ENCODE measurements around the gene CLASP2.

CLASP2 gene

DNA sequence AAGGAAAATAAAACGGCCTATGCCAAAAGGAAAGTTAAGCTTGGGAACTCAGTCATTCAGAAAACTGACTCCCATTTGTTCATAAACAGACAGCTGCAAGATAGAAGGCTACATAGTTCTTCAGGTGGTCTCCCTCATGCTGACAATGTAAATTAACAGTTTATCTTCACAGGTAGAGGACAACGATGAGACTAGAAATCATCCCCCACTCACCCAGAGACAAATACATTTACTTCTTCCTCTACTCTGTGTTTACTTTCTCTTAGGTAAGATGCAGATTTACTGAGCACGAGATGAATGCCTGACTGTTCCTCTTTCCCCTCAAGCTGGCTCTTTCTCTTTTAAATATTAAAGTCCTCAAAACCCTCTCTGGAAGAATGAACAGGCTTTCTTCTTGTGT lies 160.2 kb downstream of the CLASP2 start:
- H3K9me3 ChIP-seq, result no peaks in the 10 kb centered on the region
- H3K4me3 ChIP-seq, result no peak overlapping the region
- intact Hi-C loops (cut with DNase I; ENCODE audit: low total_unique reads), result no loop called here
- H3K27me3 ChIP-seq, result no peaks in the 10 kb centered on the region
- H3K36me3 ChIP-seq, result peaks cover 16 to 40% (median 33%) of the 10 kb centered on the region in 3 donors
- no peak for DNase-seq
- H3K4me1 ChIP-seq, result no peaks in the 10 kb centered on the region
- H3K27ac ChIP-seq, result no peak overlapping the region
- TF ChIP-seq, protein P1, sequence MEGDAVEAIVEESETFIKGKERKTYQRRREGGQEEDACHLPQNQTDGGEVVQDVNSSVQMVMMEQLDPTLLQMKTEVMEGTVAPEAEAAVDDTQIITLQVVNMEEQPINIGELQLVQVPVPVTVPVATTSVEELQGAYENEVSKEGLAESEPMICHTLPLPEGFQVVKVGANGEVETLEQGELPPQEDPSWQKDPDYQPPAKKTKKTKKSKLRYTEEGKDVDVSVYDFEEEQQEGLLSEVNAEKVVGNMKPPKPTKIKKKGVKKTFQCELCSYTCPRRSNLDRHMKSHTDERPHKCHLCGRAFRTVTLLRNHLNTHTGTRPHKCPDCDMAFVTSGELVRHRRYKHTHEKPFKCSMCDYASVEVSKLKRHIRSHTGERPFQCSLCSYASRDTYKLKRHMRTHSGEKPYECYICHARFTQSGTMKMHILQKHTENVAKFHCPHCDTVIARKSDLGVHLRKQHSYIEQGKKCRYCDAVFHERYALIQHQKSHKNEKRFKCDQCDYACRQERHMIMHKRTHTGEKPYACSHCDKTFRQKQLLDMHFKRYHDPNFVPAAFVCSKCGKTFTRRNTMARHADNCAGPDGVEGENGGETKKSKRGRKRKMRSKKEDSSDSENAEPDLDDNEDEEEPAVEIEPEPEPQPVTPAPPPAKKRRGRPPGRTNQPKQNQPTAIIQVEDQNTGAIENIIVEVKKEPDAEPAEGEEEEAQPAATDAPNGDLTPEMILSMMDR (IDR thresholded peaks at IDR 0.05), result no peak

DNA sequence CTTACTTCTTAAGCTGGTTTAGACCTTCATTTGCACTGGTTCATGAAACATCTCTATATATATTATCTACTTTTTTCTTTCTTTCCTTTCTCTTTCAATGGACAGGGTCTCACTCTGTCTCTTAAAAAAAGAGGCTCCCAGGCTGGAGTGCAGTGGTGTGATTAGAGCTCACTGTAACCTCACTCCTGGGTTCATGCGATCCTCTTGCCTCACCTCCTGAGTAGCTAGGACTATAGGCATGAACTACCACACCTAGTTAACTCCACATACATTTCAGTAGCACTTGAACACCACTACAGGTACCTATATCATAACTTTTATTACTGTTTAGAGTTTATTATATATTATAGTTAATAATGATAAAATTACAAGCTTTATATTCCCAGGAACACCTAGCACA lies 160.8 kb downstream of the CLASP2 start:
- Histone ChIP-seq H3K4me1 (no peaks in the 10 kb centered on the region), H3K36me3 (peaks cover 19 to 44% (median 33%) of the 10 kb centered on the region in 3 donors), H3K9me3 (no peaks in the 10 kb centered on the region), H3K27me3 (no peaks in the 10 kb centered on the region), H3K4me3 (no peak overlapping the region), H3K27ac (no peak overlapping the region)
- no peak for DNase-seq
- TF ChIP-seq, protein P1 (IDR thresholded peaks at IDR 0.05), result no peak
- intact Hi-C loops (cut with DNase I; ENCODE audit: low total_unique reads), result no loop called here

DNA sequence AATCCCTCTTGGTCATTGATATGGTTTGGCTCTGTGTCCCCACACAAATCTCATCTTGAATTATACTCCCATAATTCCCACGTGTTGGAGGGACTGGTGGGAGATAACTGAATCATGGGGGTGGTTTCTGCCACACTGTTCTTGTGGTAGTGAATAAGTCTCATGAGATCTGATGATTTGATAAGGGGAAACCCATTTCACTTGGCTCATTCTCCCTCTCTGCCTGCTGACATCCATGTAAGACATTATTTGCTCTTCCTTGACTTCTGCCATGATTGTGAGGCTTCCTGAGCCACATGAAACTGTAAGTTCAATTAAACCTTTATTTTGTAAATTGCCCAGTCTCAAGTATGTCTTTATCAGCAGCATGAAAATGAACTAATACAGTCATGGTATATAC lies 171.0 kb downstream of the CLASP2 start:
- intact Hi-C loops (cut with DNase I; ENCODE audit: low total_unique reads), result no loop called here
- peaks cover 40 to 55% (median 49%) of the 10 kb centered on the region in 3 donors for H3K36me3 ChIP-seq
- no peaks in the 10 kb centered on the region for H3K9me3 ChIP-seq
- H3K27me3 ChIP-seq, result no peaks in the 10 kb centered on the region
- no peak overlapping the region for H3K27ac ChIP-seq
- no peaks in the 10 kb centered on the region for H3K4me1 ChIP-seq
- TF ChIP-seq, protein P1 (IDR thresholded peaks at IDR 0.05), result no peak
- DNase-seq, result no peak
- H3K4me3 ChIP-seq, result no peak overlapping the region

DNA sequence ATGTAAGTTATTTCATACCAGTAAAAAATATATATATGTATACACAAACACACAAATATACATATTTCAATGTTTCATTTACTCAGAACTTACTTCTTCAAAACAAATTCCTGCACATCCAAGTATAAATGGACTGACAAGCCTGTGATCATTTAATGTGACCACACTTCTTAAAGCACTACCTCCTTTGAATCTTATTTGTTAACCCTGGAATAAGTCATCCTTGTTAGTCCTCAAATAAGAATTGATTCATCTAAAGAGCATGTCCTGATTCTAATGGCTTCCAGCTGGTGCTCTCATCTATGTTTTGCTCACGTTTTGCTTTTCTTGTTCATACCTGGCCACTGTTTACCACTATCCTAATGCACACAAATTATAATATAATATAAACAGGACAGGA lies 173.9 kb downstream of the CLASP2 start:
- intact Hi-C loops (cut with DNase I; ENCODE audit: low total_unique reads), result no loop called here
- Histone ChIP-seq H3K27ac (no peak overlapping the region), H3K36me3 (peaks cover 37 to 58% (median 47%) of the 10 kb centered on the region in 3 donors), H3K27me3 (no peaks in the 10 kb centered on the region), H3K9me3 (no peaks in the 10 kb centered on the region), H3K4me1 (no peaks in the 10 kb centered on the region), H3K4me3 (no peak overlapping the region)
- no peak for DNase-seq
- TF ChIP-seq, protein P1 (IDR thresholded peaks at IDR 0.05), result no peak

DNA sequence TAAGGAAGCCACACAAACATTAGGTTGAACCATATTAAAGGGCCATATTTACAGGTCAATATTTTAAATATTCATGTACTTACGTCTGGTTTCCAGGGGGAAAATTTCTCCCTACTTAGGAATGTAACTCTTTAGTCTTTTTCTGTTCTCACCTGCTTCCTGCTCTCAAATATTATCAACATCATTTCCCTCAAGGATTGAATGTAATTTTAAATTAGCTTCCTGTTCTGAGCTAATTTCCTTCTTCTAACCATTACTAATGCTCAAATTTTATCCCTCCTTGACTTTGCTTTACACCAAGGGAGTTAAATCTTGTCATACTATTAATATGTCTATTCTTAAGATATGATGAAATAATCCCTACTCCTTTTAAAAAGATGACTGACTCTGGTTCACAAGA lies 174.5 kb downstream of the CLASP2 start:
- TF ChIP-seq, protein P1 (IDR thresholded peaks at IDR 0.05), result no peak
- Histone ChIP-seq H3K4me3 (no peak overlapping the region), H3K4me1 (no peaks in the 10 kb centered on the region), H3K27me3 (no peaks in the 10 kb centered on the region), H3K9me3 (no peaks in the 10 kb centered on the region), H3K36me3 (peaks cover 32 to 61% (median 47%) of the 10 kb centered on the region in 3 donors), H3K27ac (no peak overlapping the region)
- DNase-seq, result no peak
- intact Hi-C loops (cut with DNase I; ENCODE audit: low total_unique reads), result no loop called here

DNA sequence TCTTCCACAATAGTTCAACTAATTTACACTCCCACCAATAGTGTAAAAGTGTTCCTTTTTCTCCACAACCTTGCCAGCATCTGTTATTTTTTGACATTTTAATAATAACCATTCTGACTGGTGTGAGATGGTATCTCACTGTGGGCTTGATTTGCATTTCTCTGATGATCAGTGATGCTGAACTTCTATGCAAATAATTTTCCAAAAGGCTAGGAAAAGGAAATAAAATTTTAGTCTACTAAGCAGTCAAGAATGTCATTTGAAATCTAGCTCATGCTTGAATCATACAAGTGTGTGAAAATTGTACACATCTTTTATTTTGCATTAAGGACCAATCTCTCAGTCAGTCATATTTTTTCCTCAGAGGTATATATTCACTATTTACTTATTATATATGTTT lies 176.1 kb downstream of the CLASP2 start:
- DNase-seq, result no peak
- intact Hi-C loops (cut with DNase I; ENCODE audit: low total_unique reads), result no loop called here
- Histone ChIP-seq H3K36me3 (peaks cover 32 to 78% (median 46%) of the 10 kb centered on the region in 3 donors), H3K4me3 (no peak overlapping the region), H3K4me1 (no peaks in the 10 kb centered on the region), H3K27ac (no peak overlapping the region), H3K9me3 (no peaks in the 10 kb centered on the region), H3K27me3 (no peaks in the 10 kb centered on the region)
- TF ChIP-seq, protein P1 (IDR thresholded peaks at IDR 0.05), result no peak

Measured in tibial artery (tissue), 4 donors.